ENCODE results near the gene CDK2AP2.

GRCh38 chr11:67525275-67525976 is 17.5 kb upstream of the CDK2AP2 start:
- TF ChIP-seq, protein P1, sequence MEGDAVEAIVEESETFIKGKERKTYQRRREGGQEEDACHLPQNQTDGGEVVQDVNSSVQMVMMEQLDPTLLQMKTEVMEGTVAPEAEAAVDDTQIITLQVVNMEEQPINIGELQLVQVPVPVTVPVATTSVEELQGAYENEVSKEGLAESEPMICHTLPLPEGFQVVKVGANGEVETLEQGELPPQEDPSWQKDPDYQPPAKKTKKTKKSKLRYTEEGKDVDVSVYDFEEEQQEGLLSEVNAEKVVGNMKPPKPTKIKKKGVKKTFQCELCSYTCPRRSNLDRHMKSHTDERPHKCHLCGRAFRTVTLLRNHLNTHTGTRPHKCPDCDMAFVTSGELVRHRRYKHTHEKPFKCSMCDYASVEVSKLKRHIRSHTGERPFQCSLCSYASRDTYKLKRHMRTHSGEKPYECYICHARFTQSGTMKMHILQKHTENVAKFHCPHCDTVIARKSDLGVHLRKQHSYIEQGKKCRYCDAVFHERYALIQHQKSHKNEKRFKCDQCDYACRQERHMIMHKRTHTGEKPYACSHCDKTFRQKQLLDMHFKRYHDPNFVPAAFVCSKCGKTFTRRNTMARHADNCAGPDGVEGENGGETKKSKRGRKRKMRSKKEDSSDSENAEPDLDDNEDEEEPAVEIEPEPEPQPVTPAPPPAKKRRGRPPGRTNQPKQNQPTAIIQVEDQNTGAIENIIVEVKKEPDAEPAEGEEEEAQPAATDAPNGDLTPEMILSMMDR (IDR thresholded peaks at IDR 0.05; ENCODE audit: extremely low read depth in 1 of 2, insufficient read depth in 1 of 2, low read depth in 1 of 2, low read length in 2 of 2): no peak
- TF ChIP-seq, protein P2, sequence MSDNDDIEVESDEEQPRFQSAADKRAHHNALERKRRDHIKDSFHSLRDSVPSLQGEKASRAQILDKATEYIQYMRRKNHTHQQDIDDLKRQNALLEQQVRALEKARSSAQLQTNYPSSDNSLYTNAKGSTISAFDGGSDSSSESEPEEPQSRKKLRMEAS (IDR thresholded peaks at IDR 0.05; ENCODE audit: insufficient read depth, insufficient read length): no peak
- TF ChIP-seq POLR2A (IDR thresholded peaks at IDR 0.05; ENCODE audit: low read depth, low read length): no peak
- TF ChIP-seq EZH2 (IDR thresholded peaks at IDR 0.05; ENCODE audit: borderline replicate concordance, low read depth, low read length, severe bottlenecking): no peak
- TF ChIP-seq FOS (IDR thresholded peaks at IDR 0.05; ENCODE audit: borderline replicate concordance, insufficient read depth, low read length): no peak
- no peak for TF ChIP-seq POLR2AphosphoS5 (IDR thresholded peaks at IDR 0.05; ENCODE audit: insufficient read depth, low read depth, low read length)
- no peak for TF ChIP-seq GATA2 (IDR thresholded peaks at IDR 0.05; ENCODE audit: insufficient read depth, insufficient read length, low read depth, low read length)
- no peak for TF ChIP-seq JUN (IDR thresholded peaks at IDR 0.05; ENCODE audit: borderline replicate concordance, insufficient read depth, insufficient read length, low read depth)
- no peak for TF ChIP-seq MYC (IDR thresholded peaks at IDR 0.05; ENCODE audit: low read depth, low read length)

Data from endothelial cell of umbilical vein (primary cell).